GM18526 (cell line): Measurements from ENCODE around the gene IFNGR1.

ENCODE experiments used
- POLR2A ChIP-seq: IDR thresholded peaks from 3 replicates; pipeline ENCODE4 v1.6.1; 2011; ENCODE audit not compliant: insufficient read length; ENCODE audit errors: extremely low read depth

The IFNGR1 gene

GRCh38 chr6:137201006-137201405 is 18.2 kb downstream of the IFNGR1 start:
- TF ChIP-seq POLR2A: no peak

GRCh38 chr6:137200288-137200687 is 18.9 kb downstream of the IFNGR1 start:
- no peak for TF ChIP-seq POLR2A

GRCh38 chr6:137197684-137198645 is 21.2 kb downstream of the IFNGR1 start:
- TF ChIP-seq POLR2A: no peak

- no peak for TF ChIP-seq POLR2A
These were observed 25.7 kb downstream of the IFNGR1 start for GRCh38 chr6:137193256-137194070.

GRCh38 chr6:137192821-137193220 is 26.4 kb downstream of the IFNGR1 start:
- TF ChIP-seq POLR2A: no peak

- no peak for TF ChIP-seq POLR2A
These were observed 27.5 kb downstream of the IFNGR1 start for GRCh38 chr6:137191670-137192069.

GRCh38 chr6:137191236-137191635 is 27.9 kb downstream of the IFNGR1 start:
- TF ChIP-seq POLR2A: no peak

GRCh38 chr6:137190583-137191094 is 28.5 kb downstream of the IFNGR1 start:
- no peak for TF ChIP-seq POLR2A

- no peak for TF ChIP-seq POLR2A
These were observed 30.3 kb downstream of the IFNGR1 start for GRCh38 chr6:137188855-137189254.

- TF ChIP-seq POLR2A: no peak
These were observed 33.9 kb downstream of the IFNGR1 start for GRCh38 chr6:137185290-137185689.

GRCh38 chr6:137182654-137183073 is 36.5 kb downstream of the IFNGR1 start:
- no peak for TF ChIP-seq POLR2A

GRCh38 chr6:137181891-137182653 is 37.1 kb downstream of the IFNGR1 start:
- no peak for TF ChIP-seq POLR2A

- TF ChIP-seq POLR2A: no peak
These were observed 41.6 kb downstream of the IFNGR1 start for GRCh38 chr6:137177611-137178010.

- no peak for TF ChIP-seq POLR2A
These were observed 42.5 kb downstream of the IFNGR1 start for GRCh38 chr6:137176729-137177128.

GRCh38 chr6:137175868-137176245 is 43.3 kb downstream of the IFNGR1 start:
- no peak for TF ChIP-seq POLR2A
